ENCODE data around the gene TPP2.

Gene TPP2

DNA sequence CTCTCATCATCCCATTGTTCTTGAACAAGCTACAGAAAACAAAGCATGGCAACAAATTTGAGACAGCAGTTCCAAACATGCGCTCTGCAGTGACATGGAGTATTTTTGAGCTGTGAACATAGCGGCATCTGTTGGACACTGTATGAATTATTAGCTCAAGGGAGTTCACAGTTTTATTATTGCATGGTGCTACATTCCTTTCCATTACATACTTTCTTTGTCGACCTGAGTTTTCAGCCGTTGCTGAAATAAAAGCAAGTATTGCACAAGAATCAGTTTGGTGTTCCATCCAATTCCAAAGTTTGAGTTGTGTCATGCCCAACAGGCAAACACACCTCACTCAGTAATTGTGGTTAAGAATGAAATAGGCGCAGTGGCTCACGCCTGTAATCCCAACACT lies 128.1 kb downstream of the TPP2 start:
- TF ChIP-seq, protein P1, sequence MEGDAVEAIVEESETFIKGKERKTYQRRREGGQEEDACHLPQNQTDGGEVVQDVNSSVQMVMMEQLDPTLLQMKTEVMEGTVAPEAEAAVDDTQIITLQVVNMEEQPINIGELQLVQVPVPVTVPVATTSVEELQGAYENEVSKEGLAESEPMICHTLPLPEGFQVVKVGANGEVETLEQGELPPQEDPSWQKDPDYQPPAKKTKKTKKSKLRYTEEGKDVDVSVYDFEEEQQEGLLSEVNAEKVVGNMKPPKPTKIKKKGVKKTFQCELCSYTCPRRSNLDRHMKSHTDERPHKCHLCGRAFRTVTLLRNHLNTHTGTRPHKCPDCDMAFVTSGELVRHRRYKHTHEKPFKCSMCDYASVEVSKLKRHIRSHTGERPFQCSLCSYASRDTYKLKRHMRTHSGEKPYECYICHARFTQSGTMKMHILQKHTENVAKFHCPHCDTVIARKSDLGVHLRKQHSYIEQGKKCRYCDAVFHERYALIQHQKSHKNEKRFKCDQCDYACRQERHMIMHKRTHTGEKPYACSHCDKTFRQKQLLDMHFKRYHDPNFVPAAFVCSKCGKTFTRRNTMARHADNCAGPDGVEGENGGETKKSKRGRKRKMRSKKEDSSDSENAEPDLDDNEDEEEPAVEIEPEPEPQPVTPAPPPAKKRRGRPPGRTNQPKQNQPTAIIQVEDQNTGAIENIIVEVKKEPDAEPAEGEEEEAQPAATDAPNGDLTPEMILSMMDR (conservative IDR thresholded peaks at IDR 0.05; ENCODE audit: low read depth, low read length), result peak; percentile 74
- no peak overlapping the region for H3K4me3 ChIP-seq (ENCODE audit: low read depth, low read length)
- DNase-seq (ENCODE audit: low read depth), result peak; percentile 90

DNA sequence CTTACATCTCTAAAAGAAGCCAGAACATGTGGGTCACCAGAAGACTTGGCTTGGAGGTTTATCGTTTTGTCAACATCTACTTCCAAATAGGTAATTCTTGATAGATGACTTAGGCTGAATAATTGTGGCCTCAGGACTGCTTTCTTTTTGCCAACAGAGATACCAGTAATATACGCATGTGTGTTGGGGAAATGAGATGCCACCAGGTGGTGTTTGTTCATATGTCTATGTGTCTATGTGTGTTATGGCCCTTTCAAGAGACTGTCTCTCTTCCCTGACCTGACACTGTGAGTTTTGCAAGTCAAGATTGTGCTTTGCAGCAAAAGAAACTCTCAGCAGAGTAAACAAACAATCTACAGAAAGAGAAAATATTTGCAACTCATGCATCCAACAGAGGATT lies 129.6 kb downstream of the TPP2 start:
- H3K4me3 ChIP-seq (ENCODE audit: low read depth, low read length), result no peak overlapping the region
- peak; percentile 28 for DNase-seq (ENCODE audit: low read depth)
- TF ChIP-seq, protein P1 (conservative IDR thresholded peaks at IDR 0.05; ENCODE audit: low read depth, low read length), result peak; percentile 14

All from choroid plexus epithelial cell (primary cell).